ENCODE data around the gene NFATC2IP.
"Not testable (repeated sequence)": the region's sequence is repeated elsewhere in the genome, so short reads cannot be mapped to it uniquely, and the experiment has no call there.

Gene NFATC2IP

DNA sequence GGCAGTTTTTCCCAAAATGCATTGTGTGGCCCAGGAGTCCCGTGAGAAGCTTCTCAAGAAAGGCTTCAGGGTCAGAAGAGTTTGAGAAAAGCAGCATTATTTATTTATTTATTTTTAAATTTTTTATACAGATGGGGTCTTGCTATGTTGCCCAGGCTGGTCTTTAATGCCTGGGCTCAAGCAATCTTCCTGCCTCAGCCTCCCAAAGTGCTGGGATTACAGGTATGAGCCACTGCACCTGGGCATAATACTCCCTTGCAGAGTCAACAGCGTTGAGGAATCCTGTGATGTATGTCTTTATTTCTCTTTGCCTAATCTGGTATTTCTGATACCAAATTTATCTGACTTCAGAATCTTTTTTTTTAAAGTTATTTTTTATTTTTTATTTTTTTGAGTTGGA, 49.3 kb downstream of the NFATC2IP start:
- no peak for DNase-seq

DNA sequence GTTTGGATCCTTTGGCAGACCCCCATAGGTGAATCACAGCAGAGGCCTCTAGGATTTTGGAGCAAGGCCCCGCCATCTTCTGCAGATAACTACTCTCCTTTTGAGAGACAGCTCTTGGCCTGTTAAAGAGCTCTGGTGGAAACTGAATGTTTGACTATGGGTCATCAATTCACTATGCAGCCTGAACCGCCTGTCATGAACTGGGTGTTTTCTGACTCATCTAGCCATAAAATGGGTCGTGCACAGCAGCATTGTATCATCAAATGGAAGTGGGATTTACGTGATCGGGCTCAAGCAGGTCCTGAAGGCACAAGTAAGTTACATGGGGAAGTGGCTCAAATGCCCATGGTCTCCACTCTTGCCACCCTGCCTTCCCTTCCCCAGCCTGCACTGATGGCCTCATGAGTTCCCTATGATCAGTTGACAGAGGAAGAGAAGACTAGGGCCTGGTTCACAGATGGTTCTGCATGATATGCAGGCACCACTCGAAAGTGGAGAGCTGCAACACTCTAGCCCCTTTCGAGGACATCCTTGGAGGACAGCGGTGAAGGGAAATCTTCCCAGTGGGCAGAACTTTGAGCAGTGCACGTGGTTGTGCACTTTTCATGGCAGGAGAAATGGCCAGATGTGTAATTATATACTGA, 53.9 kb downstream of the NFATC2IP start:
- DNase-seq, result not testable (repeated sequence)

DNA sequence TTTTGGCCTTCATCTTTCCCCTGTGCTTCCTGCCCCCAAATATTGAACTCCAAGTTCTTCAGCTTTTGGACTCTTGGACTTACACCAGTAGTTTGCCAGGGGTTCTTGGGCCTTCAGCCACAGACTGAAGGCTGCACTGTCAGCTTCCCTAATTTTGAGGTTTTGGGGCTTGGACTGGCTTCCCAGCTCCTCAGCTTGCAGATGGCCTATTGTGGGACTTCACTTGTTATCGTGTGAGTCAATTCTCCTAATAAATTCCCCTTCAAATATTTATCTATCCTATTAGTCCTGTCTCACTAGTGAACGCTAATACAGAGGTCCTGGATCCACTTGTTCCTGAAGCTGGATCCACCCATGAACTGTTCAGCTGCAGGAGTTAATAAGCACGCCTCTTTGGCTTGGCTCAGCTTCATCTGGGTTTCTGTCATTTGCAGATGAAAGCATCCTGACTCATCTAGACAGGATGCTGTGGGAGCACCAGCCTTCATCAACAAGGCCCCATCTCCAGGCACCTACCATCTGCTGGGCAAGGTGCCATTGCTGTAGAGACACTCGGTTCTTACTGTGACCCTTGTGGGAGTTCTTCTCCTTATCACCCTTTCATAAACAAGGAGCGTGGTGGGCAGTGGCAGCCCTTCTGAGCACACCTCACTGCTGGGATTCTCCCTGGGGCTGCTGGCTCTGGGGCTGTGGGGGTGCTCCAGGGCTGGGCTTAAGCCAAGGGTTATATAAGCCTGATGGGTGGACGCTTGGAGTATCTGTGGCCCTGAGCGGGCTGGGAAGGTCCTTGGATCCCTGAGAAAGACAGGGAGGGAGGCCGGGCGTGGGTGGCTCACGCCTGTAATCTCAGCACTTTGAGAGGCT, 57.2 kb downstream of the NFATC2IP start:
- no peak for DNase-seq

DNA sequence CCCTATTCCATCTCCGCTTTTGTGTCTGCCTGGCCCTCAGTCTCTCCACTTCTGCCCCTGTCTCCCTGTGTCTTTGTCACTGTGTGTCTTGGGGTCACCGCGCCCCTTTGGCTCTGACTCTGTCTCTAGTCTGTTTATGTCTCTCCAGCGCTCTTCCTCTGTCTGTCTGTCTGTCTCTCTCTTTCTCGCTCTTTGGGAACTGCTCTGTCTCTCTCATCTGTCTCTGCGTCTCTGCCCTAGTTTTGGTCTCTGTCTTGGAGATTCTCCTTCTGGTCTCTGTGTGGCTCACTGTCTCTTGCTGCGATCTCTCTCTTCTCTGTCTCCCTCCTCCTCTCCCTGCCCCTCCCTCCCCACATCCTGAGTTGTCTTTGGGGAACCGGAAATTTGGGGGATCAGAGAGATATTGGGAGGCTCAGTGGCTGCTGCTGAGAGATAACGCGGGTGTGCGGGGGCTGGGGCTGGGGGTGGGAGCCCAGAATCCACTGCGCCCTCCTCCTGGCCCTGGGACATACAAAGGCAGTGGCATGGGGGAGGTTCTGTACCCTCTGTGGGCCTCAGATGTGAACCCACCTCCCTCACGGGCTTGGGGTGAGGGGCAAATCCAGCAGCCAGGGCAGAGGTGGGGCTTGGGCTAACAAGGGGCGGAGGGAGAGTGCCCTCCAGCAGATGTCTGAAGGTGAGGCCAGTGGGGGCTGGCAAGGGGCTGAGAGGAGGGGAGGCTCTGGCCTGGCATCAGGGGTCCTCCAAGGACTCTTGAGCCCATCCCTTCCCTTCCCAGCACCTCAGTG, 58.5 kb downstream of the NFATC2IP start:
- DNase-seq, result no peak

DNA sequence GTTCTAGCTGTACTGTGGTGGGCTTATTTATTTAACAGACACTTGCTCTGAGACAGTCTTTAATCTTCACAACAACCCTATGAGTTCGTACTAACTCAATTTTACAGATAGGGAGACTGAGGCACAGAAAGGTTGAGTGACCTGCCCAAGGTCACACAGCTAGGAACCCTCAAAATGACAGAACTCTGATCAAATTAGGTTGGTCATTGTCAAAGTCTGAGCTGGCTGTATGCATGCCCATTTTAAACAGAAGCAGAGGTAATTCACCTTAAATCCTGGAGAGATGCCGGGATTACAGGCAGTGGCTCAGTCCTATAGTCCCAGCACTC, 59.1 kb downstream of the NFATC2IP start:
- no peak for DNase-seq

DNA sequence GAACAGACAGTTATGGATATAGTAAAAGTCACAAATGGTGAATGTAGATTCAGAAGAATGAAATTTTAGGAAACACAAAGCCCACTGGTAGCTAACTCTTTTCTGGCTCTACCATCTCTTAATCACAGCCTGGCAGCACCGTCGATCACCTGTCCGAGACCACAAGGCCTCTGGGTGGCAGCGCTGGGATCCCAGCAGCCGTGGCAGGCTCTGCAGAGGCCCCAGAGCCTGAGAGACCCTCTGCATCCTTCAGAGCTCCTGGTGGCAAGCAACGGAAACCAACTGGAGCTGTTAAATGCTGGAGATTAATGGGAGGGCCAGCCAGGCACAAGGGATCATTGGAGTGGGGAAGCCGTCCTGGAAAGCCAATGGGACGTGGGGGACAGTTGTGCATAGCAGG, 60.4 kb downstream of the NFATC2IP start:
- DNase-seq, result no peak

DNA sequence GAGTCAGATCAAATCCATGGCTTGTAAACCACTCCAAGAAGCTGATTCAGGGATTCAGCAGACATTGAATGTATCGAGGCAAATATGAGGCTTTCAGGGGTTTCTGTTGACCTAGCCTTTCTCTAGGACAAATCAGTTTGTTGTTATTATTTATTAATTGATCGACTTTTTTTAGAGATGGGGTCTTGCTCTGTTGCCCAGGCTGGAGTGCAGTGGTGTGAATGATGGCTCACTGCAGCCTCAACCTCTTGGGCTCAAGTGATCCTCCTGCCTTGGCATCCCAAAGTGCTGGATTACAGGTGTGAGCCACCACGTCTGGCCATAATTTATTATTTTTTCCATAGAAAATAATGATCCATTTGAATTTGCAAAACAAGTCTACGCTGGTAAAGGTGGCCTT, 61.1 kb downstream of the NFATC2IP start:
- no peak for DNase-seq

DNA sequence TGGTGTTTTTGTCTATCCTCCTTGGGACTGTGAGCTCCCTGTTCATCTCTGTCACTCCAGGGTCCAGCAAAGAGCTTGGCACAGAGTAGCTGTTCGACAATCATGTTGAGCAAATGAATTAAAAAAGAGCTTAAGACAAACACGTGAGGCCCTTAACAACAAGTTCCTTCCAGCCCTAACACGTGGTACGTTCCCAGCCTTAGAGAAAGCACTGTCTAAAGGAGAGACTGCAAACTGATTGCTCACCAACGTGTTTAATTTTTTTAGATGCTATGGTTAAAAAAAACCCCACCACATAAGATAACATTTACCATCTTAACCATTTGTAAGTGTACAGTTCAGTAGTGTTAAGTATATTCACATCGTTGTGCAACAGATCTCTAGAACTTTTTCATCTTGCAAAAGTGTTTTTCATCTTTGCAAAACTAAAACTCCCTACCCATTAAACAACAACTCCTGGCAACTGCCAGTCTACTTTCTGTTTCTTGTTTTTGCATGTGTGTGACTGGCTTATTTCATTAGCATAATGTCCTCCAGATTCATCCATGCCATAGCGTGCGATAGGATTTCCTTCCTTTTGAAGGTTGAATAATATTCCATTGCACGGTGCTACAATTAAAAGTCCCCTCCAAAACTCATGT, 62.3 kb downstream of the NFATC2IP start:
- no peak for DNase-seq

DNA sequence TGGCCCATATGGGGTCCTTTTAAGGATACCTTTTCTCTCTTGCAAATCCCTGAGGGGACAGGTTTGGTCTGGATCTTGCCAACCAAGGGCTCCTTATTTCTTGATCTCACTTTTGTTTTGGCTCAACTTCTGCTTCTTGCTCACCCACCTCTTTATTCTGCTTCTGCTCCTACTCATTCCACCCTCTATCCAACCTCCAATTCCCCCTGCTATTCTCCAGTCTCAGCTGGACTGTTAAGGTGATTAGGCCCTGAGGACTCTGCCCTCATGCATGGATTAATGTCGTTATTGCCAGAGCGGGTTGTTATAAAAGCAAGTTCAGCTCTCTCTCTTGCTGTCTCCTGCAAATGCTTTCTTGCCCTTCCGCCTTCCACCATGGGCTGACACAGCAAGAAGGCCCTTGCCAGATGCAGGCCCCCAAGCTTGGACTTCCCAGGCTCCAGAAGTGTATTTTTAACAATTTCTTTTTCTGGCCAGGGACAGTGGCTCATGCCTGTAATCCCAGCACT, 63.9 kb downstream of the NFATC2IP start:
- no peak for DNase-seq

All from NCI-H1930 (cell line).